ENCODE measurements around the gene TTC6.

The TTC6 gene

DNA sequence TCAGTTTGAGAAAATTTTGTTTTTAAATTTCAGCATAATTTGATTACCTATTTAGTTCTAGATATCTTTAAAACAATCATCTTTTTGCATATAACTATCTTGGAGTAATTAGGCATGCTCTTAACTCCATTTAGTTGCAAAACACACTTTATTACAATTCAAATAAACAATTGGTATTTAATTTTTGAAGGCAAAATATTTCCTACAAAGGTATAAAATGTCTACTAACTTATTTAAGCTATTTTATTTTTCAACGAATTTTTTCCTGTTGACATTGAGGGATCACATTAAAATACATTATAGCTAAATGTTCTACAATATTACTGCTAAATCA lies 8.7 kb upstream of the TTC6 start:
- DNase-seq: no peak

DNA sequence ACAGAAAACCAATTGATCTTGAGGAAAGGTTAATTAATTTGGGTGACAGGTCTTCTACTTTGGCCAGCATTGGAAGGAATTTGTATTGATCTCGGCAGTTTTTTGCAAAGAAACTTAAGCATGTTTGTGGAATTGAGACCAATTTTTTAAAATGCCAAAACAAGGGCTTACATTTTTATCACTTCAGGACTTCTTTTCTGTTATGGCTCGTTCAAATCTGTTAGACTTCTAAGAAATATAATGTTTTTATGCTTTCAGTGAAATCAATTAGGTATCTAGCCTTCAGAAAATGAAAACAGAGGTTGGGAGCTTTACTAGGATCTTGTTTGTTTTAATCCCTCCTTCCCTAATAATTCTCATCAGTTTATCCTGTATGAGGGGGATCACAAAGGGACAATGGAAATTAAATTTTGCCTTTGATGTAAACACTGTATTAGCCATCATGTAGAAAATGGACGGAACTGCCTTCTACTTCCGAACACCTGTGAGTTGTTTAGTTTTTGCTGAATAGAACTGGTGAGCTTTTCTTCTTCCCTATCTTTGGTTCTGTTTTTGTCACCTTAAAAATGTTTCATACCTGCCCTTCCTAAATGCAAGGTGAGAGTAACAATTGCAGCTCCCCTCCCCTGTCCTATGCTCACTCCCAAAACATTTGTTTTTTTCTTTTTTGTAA lies 8.2 kb upstream of the TTC6 start:
- DNase-seq: no peak

DNA sequence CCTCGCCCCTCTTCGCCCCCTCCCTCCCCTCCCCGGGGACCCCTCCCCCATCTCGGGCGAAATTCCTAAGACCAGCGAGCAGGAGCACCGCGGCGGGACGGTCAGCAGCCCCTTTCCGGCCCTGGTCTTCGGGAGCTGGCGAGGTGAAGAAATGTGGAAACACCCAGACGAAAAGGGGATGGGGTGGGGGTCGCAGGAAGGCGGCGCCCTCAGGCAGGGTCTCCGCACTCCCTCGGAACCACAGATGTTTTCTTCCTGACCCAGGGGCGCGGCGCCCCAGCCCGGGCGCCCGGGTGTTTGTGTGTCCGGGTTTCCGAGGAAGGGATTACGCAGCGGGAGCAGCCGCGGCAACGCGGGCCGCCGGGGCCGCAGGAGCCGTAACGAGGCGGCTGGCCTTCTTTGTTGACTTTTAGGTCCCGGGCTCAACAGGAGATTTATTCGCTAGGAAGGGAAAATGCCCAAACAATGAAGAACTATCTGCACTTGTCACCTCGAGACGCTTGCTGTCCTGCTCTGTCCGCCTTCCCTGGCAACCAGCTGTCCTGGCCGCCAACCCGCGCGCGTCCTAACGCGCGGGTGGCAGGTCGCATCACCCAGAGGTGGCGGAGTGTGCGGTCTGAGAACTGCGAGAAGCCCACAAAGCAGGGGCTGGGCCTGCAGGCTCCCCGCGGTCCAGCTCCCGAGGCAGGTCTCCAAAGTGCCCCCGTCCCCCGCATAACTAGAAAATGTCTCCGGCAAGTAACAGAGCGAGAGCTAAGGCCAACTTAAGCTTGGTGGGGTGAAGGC lies 7.4 kb upstream of the TTC6 start:
- no peak for DNase-seq

DNA sequence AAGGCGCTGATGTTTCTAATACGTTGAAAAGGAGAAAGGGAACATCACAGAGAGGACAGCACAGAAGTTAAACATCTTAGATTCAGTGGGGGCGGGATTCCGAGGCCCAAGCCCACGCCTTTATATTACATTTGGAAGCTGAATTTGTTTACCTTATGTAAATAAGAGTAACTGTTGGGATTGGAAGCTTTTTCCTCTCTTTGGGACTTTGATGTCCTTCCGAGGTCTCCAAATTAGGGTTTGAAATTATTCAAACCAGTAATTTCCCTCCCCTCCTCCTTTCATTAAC lies 6.8 kb upstream of the TTC6 start:
- no peak for DNase-seq

DNA sequence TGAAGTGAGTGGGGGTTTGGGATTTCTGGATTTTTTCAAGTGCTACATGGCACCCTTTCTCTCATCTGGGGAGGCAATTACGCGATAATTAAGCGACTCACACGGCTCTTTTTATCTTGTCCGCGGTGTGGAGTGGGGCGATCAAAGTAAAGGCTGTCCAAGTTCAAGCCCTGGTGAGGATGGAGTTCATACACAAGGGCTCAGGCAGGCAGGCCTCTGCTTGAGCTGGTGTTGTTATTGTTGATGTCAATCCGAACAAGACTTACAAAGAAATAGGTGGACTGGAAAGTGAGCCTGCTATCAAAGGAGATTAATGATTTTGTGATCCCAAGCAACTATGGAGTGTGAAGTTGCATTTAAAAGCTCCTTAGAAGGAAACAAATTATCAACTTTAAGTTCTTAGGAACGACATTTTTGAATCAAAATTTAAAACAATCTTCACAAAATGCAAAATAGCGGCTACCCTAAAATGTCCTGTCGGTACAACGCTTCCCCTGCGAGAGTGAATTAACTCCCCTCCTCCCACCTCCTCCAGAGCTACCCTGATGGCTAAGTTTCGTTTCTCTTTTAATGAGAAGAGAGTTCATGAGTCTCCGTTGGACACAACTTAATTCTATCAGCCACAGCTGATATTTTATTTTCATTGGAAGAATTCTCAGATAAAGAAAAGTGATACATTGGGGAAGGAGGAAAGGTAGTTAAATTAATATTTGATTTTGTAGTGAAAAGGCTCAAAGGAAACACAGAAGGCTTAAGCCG lies 6.3 kb upstream of the TTC6 start:
- no peak for DNase-seq

DNA sequence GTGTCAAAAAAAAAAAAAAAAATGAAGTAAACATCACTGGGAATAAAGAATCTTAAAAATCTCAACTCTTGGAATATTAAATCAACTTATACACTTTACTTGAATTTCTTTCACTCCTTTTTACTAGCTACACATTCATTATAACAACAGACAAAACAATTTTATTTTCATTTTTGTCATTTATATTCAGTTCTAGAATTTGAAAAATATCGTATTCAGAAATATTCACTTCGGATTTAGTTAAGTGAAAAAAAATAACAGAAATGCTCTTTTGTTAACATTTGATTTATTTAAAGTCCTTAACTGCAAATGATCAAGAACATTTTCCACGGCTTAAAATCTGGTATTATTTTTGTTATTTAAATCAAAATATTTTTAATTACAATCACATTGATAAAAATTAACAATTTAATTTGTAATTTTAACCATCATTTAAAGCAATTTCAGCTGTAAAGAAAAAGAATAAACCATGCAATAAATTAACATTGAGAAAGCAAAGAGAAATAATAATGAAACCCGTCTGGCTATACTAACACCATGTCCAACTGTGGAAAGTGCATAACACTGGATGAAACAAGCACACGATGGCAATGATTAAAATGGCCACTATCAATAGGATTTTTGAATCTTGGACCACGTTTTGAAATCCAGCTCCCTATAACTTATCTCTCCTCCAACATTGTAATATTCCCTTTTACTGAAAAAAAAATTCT lies 5.6 kb upstream of the TTC6 start:
- DNase-seq: no peak

DNA sequence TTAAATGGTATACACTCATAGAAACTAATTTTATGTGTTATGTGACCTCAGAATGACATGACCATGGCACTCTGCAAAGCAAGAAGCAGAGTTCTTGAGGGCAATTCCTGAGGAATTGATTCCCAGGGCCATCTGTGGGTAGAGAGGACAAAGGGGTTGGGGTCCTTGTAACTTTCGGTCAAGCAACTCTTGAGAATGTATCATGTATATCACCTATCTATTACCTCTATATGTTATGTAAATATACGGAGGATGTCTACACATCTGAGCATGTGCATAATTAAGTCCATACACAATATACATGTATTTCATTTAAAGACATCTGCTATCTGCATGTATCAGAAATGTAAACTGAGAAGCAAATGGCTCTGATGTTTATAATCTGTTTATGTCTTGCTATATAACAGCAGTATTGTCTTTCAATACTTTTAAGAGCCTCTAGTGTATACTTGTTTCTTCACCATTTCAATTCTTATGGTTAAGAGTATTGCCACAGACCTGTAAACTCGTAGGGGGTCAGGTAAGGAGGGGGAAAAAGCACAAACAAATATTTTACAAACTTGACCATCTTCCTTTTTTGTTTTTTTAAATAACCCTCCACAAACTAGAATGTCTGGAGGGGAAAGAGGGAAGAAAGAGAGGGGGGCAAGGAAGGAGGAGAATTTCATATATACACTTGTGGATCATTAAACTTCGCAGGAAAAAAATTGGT lies 4.8 kb upstream of the TTC6 start:
- no peak for DNase-seq

DNA sequence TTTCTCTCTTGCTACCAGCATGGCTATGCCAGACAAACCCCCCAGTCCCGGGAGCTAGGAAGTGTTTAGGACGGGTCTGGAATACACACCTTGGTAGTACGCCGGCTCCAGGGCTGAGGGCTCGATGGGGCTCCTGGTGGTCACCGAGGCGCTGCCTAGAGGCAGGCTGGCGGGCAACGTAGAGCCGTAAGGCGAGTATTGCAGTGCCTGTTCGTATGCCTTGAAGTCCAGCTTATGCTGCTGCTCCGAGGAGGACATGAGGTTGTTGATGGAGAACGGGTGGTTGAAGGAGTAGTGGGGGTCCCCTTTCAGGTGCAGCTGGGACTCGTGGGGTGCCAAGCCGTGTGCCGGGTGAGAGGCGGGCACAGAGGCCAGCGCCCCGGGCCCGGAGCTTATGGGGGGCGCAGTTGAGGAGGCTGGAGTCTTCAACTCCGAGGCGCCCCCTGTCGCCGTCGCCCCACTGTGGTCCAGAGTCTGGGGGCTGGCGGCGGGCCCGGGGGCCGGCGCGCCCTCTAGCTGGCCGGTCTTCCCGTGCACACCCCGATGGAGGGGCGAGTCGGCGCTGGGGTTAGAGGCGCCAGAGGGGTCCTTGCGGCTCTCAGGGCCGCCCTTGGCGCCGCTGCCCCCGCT lies 4.0 kb upstream of the TTC6 start:
- DNase-seq: no peak

DNA sequence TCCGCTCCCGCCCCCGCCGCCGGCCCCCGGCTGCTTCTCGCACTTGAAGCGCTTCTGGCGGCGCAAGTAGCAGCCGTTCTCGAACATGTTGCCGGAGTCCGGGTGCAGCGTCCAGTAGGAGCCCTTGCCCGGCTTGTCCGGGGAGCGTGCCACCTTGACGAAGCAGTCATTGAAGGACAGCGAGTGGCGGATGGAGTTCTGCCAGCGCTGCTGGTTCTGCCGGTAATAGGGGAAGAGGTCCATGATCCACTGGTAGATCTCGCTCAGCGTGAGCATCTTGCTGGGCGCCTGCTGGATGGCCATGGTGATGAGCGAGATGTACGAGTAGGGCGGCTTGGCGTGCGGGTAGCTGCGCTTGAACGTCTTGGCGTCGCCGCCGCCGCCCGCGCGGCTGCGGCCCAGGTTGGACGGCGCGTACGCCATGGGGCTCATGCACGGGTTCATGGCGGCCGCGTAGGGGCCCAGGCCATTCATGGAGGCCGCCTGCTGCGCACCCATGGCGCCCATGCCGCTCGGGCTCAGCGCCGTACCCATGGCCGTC lies 3.4 kb upstream of the TTC6 start:
- no peak for DNase-seq

DNA sequence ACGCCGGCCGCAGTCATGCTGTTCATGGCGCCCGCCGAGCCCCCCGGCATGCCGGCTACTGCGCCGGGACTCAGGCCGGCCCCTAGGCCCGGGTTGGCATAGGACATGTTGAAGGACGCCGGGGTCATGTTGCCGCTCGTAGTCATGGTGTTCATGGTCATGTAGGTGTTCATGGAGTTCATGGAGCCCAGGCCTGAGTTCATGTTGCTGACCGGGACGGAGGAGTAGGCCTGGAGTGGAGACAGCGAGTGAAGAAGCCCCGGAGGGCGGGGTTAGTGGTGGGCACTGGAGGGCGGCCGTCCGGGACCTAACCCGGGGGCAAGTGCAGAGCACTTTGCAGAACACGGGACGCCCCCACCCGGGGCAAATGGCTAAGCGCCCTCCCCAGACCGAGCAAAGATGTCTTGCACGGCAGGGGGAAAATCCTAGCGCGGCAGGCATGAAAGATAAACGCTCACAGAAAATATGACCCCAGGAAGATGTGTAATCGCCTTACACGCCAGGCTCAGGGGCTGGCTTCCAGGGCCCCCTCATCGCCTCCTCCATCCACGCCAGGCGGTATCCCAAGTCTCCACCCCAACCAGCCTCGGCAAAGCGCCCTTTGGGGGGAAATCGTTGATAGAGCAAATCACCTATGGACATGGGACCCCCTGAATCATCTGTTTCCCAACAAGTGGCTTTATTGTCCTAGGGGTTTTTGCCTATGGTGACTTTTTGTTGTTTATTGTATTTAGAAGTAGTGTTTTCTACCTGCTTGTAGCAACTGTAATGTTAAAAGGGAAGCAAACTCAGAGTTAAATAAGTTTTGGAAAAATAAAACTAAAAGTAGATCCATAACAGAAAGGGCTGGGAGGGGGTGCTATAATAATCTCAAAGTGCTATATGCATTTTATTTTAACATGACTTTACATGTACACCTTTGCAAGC lies 2.7 kb upstream of the TTC6 start:
- DNase-seq: no peak

DNA sequence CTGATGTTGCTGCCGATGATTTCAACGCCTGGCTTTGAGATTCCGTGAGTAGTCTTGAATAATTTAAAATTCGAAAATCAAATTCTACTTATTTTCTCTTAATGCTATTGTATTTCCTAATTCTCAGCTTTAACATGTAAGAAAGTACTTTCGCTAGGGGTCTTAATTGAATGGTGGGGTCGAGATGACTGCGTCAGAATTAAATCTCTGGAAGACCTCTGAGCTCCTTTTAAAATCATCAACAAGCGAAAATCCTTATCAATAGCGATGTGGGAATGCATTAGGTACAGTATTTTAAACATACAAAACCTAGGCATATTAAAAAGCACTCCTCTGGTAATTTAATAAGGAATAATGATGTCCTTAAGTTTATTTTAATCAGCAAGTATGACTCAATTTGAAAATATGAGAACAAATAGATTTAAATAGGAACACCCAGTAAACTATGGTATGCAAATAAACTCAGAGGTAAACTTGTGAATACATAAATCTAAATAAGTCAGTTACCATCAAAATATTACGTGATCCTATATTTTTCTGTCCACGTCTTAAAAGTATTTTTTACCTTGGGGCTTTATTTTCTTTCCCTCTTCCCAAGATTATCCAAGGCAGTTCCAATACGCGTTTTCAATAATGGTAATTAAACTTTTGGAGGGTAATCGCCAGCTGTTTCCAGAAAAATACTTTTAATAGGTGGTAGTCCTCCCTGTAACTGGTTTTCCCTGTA lies 1.8 kb upstream of the TTC6 start:
- DNase-seq: no peak

DNA sequence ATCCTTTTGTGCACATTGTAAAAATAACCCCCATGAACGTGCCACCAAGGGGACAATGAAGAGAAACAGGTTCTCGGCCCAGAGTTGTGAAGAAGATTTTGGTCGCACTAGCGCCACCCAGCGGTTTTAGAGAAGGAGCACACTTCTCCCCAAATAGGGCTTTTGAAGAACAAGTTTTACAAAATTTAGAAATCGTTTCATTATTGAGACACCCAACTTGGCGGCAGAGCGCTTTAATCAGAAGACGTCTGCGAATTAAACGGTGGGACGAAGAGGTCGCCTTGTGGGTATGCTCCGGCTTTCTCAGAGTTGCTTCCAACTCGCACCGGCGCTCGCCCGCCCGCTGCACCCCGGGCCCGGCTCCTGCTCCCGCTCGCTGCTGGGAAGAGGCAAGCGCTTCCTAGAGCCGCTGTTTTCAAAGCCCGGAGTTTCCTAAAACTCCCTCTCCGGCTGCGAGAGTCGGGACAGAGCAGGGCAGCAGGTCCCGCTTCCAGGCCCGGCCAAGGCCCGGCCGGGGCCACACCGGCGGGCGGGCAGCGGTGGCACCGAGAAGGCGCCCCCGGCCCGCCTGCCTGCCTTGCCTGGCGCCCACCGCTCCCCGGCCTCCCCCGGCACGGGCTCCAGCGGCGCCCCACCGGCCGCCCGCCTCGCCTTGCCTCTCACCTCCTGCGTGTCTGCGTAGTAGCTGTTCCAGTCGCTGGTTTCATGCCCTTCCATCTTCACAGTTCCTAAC lies 1.0 kb upstream of the TTC6 start:
- peak; percentile 40 to 55 for DNase-seq

DNA sequence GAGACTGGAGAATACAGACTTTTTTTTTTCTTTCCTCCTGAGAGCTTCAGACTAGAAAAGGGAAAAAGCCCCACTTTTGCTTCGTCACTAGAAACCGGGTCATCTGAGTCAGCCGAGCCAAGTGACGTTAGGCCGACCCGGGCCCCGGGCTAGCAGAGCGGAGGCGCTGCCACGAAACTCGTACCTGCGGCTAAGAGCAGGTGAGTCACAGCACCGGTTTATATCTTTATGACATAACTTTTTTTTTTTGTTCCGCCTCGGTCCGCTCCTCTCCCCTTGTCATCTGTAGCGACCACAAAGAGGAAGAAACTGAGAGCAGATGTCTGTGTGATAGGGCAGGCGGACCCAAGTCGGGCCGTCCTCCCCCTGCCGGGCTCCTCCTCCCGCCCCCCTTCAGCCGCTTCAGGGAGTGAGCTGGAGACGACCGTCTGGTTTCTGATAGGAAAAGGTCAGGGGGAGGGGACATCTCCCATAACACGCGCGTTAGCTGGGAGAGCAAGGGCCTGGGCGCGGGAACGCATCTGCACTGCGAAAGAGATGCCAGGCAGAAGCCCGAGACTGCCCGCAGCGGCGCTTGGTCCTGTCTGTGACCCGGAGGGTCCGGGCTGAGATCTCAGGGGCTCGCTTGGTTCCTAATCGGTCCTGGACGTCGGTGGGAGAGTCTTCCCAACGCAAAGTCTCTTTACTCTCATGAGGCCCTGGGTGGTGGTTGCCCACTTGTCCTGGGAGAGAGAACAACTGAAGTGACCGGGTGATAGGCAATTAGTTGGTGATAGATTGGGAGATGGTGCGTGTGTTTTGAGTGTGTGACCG lies 586 bp downstream of the TTC6 start:
- DNase-seq: peak; percentile 73 to 77

DNA sequence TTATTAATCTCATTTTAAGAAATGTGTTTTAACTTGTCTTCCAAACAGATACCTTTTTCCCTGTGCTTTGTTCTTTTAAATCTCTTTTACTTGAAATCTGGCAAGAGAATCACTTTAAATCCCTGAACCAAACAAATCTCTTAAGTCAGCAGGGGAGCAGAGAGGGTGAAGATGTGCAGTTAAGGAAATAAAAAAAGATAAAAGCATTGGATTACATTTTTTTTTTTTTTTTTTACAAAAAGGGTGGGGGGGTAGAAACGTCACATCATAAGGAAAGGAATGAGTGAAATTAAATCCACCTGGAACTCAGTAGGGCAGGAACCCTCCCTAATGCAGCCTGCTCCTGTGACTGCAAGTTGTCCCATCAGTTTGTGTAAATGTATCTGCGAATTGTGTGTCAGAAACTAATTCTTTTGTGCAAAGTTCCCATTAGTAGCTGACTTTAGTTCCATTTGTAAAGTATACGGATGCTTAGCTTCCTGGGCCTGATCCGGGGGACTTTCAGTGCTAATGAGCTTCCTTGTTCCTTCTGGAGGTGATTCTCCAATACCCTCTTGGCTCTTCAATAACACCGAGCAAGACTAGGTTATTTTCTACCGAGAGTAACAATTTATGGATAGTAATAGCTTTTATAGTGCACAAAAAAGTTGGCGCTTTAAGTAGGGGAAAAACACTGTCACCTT lies 1.5 kb downstream of the TTC6 start:
- no peak for DNase-seq

DNA sequence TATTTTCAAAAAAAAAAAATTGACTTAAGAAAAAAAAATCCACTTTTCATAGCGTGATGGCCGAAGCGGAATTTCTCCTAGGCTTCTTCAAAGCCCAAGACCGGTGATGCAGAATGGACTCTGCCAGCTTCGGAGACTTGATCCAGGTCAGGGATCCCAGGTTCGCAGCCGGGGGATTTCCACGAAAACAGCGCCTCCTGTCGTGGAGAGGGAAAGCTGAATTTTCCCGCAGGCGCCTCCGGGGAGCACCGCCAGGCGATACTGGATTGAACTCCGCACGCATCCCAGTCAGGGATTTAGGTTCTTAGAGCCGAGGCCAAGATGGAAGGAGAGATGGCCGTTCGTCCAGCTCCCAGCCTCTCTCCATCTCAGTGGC lies 2.1 kb downstream of the TTC6 start:
- no peak for DNase-seq

DNA sequence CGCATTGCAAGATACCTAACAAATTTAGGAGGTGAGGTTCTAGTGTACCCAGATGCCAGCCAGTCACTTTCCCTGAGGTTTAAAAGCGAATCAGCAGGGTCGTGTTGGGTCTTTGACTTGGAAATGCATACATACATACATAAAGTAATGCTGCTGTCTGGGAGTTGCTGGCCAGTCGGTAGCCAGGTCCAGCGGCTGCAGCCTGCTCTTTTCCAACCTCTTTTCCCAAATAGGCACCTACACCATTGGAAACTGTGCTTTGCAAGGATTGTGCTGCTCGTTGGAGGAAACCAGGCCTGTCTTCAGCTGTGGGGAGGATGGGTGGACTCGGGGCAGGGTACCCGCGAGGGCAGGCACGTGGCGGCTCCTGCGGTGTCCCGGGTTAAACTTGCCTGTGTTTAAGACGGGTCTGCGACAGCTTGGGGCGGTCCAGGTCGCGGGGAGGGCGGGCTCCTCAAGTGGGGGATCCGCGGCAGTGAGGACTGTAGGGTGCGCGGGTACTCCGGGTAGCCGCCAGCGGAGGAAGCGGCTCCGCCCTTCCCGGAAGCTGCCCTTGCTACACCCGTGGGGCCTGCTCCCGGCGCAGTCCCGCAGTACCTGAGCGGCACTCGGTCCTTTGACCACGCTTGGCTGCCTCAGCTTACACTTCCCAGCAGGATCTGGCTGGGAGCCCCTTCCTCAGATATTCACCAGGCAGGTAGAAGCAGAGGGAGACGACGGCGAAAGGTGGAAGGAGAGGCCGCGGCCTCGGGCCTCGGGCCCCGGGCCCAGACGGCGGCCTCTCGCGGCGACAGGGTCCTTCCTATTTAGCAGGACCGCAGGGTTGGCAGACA lies 2.7 kb downstream of the TTC6 start:
- no peak for DNase-seq
